GM19452 (cell line): ENCODE measurements around the gene ACOX1.

Experiments used
- ATAC-seq: cut with Tn5 transposase; IDR thresholded peaks from one replicate; pipeline ENCODE4 v1.9.1; 2021; ENCODE audit not compliant: unreplicated experiment

The ACOX1 gene

DNA sequence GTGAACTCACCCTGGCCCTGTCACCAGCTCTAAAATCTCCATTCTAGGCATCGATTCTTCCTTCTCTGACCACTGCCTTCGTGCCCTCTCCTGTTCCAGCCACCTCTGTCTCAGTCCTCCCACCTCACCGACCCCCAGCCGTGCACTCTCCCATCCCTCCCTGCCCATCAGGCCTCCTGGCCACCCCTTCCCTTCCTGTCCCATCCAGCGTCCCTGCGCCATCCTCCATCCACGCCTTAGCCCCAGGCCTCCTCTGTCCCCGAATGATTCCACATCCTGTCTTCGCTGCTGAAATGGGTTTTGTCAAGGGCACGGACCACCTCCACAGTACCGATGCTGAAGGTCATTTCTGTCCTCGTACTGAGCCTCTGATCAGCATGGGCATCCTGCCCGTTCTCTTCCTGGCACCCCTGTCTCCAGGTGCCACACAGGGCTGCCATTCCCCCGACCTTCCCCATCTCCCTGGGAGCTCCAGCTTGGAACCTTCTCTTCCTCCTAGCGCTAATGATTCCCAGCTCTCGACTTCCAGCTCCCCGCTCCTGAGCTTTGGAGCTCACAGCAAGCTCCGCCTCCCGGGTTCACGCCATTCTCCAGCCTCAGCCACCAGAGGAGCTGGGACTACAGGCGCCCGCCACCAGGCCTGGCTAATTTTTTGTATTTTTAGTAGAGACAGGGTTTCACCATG, 84.8 kb downstream of the ACOX1 start:
- no peak for ATAC-seq

DNA sequence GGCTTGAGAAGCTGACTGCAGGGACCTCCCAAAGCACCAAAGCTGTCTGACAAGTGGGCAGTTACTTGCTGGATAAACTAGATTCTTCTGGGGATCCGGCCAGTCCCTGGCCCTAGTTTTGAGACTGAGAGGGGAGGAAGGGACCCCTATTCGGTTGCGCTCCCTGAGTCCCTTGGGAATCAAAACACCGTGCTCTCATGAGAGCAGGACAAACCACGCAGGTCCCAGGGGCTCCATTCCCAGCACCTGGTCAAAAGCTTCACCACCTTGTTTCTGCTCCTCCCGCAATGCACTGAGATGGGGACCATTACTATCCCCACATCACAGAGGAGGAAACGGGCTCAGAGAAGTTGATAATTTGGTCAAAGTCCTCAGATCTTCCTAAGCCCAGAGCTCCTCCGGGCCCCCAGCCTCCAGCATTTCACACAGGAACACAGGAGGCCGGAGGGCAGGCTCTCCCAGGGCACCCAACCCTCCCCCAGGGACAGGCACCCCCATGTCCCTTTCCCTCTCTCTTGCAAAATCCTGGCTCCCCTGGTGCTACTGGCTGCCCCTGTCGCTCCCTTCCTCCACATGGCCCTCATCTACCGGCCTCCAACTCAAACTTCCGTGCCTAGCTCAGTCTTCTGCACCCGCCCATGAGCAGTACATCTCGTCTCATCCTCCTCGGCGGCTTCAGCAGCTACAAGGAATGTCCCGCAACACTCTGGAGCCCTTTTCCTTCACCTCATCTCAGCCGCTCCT, 85.5 kb downstream of the ACOX1 start:
- ATAC-seq = no peak

DNA sequence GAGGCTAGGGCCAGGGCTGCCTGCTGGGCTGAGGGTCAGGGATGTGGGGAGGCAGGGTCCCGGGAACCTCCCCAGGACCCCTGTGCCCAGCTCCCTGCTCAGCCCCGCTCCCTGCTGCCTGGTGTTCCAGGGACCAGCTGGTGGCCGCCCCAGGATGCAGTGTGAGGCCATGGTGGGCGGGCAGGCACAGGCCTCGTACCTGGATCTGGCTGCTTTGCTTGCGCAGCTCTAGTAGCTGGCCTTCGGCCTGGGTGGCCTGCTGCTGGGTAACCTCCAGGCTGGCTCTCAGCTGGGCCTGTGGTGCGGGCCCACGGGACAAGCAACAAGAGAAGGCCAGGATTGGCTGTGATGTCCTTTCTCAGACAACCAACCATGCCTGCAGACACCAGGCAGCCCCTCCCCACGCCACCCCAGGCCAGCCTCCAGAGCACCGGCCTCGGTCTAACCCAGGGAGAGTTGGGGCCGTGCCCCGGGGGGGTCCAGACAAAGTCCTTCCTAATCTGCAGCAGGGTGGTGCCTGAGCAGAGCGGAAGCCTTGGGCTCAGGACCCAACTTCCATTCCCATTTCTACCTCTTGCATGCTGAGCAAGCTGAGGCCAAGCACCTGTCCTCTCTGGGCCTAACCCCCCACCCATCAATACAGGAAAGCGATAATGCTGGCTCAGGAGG, 86.3 kb downstream of the ACOX1 start:
- no peak for ATAC-seq

DNA sequence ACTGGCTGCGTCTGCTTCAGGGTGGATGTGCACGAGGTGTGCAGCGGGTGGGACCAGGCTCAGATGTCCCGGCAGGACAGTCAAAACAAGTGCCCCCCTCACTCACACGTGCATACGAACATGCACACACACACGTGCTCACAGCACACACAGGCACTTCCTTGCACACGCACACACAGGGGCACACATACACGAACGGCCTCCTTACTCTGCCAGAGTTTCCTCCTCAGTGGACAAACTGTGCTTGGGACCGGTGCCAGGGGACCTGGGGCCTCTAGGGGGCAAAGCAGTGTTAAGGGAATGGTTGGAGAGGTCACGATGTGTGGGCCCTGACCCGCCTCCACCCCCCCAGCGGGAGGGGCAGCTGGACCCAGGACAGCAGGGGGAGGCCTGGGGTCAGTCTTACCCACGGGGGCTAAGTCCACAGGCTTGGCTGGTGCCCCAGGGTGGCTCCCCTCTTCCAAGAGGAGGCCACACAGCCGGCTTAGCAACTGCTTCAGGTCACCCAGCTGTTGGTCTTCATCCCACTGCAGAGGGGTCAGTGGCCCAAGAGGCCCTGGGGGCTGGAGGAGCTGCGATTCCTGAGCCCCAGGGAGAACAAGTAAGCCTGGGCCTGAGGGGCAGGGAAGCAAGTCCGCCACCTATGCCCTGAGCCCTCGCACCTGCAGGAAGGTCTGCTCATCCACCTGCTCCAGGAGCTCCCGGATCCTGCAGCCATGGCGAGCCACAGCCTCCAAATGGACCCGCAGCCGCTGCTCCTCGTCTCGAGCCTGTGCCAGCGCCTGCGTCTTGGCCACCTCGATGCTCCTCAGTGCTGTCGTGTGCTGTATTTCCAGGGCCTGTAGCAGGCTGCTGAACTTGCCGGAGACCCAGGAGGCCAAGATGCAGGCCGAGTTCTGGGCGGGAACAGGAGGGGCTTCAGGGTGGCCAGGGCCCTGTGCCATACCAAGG, 87.1 kb downstream of the ACOX1 start:
- ATAC-seq = no peak
